Epithelial cell of esophagus (primary cell): ENCODE results near the gene ARHGAP10.

Experiments used
- DNase-seq: peaks from one replicate; pipeline ENCODE4 v3.0.0; 2010; ENCODE audit warnings: low read depth
- H3K4me3 ChIP-seq: 2 replicates; pipeline ENCODE4 v1.5.1; 2011; ENCODE audit warnings: mild to moderate bottlenecking, low read length, control low read depth
- CTCF ChIP-seq: IDR thresholded peaks from 2 replicates; pipeline ENCODE4 v1.5.1; 2011; ENCODE audit warnings: low read depth, mild to moderate bottlenecking, low read length, control low read depth, inconsistent platforms; ENCODE audit not compliant: insufficient read depth; ENCODE audit errors: missing control alignments

The ARHGAP10 gene

DNA sequence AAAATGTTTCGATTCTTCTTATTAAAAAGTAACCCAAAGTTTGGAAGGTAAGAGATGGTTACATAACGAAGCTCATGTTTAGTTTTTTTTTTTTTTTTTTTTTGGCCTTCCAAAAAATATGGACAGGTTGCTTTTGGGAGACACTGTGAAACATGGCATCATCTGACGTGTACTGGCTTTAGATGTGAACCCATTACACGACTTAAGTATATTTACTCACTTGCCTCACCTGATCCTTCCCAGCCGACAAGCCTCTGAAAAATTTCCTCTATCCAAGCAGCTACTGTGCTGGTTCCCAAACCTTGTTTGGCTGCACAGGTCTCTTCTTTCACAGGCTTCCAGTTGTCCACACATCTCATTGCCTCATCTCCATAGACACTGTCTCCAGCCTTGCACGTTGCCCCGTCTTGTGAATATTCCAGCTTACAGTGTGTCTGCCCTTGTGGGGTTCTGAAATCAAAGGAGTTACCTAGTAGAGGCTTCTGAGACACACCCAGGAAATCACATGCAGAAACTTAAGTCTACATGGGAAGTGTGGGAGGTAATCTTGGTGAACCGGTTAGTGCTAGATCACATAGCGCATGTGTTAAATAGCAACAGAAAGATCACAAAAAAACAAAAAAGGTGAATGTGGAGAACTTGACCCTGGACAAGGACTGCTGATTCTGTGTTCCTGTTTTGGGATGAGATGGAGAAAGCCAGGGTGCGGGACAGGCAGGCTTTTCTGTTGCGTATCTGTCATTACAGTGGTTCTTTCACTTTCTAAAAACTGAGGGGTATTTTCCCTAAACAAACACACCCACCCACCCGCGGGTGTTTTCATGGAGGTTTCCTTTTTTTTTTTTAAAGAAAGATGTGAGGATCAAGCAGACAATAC lies 328.6 kb downstream of the ARHGAP10 start:
- DNase-seq = peak; percentile 56
- no peak for TF ChIP-seq CTCF
- no peak overlapping the region for H3K4me3 ChIP-seq

GRCh38 chr4:148061141-148061481 lies 329.2 kb downstream of the ARHGAP10 start:
- no peak overlapping the region for H3K4me3 ChIP-seq
- DNase-seq = no peak
- TF ChIP-seq CTCF = no peak

GRCh38 chr4:148061795-148062194 lies 329.9 kb downstream of the ARHGAP10 start:
- no peak for TF ChIP-seq CTCF
- DNase-seq = no peak
- no peak overlapping the region for H3K4me3 ChIP-seq

DNA sequence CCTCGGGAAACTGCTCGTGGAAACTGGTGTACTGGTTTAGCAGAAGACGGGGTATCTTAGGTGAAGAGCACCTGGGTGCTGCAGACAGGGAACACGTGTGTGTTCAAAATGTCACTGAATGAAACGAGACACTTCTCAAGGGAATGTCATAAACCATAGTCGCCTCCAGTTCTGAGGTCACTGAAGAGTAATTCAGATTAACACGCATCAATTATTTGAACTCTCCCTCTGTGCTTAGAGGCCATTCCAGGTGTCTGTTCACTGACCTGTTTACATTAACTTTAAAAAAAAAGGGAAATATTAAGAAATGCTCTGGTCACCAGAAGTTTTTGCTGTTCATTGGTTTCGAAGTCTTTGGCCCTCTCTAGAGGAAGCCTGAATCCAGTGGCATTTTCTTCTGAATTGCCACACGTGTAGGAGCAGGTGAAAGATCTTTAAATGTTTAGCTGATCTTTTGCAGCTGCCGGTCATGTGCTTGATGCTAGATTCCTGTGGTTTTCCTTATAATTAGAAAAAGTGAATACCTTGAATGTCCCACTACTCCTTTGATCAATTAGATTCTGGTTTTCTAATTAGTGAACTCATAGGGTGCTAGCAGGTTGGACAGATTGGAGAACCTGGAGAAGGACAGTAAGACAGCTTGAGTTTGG lies 330.5 kb downstream of the ARHGAP10 start:
- H3K4me3 ChIP-seq = no peak overlapping the region
- no peak for DNase-seq
- no peak for TF ChIP-seq CTCF

GRCh38 chr4:148064451-148064850 lies 332.6 kb downstream of the ARHGAP10 start:
- no peak for TF ChIP-seq CTCF
- no peak for DNase-seq
- H3K4me3 ChIP-seq = no peak overlapping the region

- TF ChIP-seq CTCF = no peak
- DNase-seq = peak; percentile 25
- H3K4me3 ChIP-seq = no peak overlapping the region
Measured at GRCh38 chr4:148065075-148065474, 333.2 kb downstream of the ARHGAP10 start.

- DNase-seq = no peak
- no peak overlapping the region for H3K4me3 ChIP-seq
- TF ChIP-seq CTCF = no peak
Measured at GRCh38 chr4:148067301-148067916, 335.5 kb downstream of the ARHGAP10 start.
